ENCODE data around the gene C16orf82. TPM values are rescaled to one million over a fixed set of nuclear protein-coding genes. Genes with fewer than 3 reads are reported as not detected.
A peak's percentile ranks its signal among the peaks of the same experiment; 100 is the strongest.

The C16orf82 gene
- total and polyA plus RNA-seq, 4 donors, result not detected

DNA sequence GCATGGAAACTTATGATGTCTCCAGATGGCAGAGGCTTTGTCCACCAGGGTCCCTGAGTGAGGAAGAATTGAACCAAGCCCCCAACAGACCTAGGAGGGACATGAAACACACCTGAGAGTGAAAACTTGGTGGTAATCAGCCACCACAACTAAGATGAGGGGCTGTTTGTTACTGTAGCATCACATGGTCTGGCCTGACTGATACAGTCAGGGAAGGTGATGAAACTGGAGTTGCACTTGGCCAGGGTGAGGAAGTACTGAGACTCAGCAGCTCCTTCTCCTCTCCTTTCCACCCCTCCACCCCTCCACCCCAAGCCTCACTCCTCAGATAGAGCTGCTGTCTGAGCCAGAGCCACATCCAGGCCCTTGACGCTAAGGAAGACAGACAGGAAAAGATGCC, 37.2 kb downstream of the C16orf82 start:
- no peak for TF ChIP-seq HNF4G (IDR thresholded peaks at IDR 0.05)
- TF ChIP-seq RAD21 (IDR thresholded peaks at IDR 0.05), result no peak
- TF ChIP-seq MAX (IDR thresholded peaks at IDR 0.05), result no peak
- no peak for TF ChIP-seq ATF3 (IDR thresholded peaks at IDR 0.05)
- no peak for TF ChIP-seq GABPA (IDR thresholded peaks at IDR 0.05 in 1 of 2, conservative IDR thresholded peaks at IDR 0.05 in 1 of 2)
- TF ChIP-seq RXRA (IDR thresholded peaks at IDR 0.05), result no peak
- no peak for TF ChIP-seq TAF1 (conservative IDR thresholded peaks at IDR 0.05)
- no peak overlapping the region for H3K27ac ChIP-seq (ENCODE audit: low read depth in 1 of 2, low read length in 2 of 2)
- H3K4me1 ChIP-seq (ENCODE audit: control insufficient read depth in 4 of 4, insufficient read depth in 4 of 4, low read length in 3 of 4), result no peaks in the 10 kb centered on the region
- DNase-seq (ENCODE audit: low spot score), result peak; percentile 6
- H3K4me3 ChIP-seq (ENCODE audit: low read depth in 1 of 3, low read length in 3 of 3), result no peak overlapping the region
- no peaks in the 10 kb centered on the region for H3K36me3 ChIP-seq (ENCODE audit: control insufficient read depth in 4 of 4, insufficient read depth in 3 of 4, low read depth in 1 of 4, low read length in 3 of 4)
- H3K9ac ChIP-seq (ENCODE audit: low read depth in 1 of 2, low read length in 2 of 2), result no peak overlapping the region
- peaks cover 0 to 3% (median 0%) of the 10 kb centered on the region in 4 donors for H3K9me3 ChIP-seq (ENCODE audit: control insufficient read depth in 4 of 4, low read length in 3 of 4)
- WGBS, result 98% methylated on average over 1 of the region's 1 CpG
- H3K27me3 ChIP-seq (ENCODE audit: control insufficient read depth in 4 of 4, insufficient read depth in 4 of 4, low read length in 3 of 4), result no peaks in the 10 kb centered on the region

DNA sequence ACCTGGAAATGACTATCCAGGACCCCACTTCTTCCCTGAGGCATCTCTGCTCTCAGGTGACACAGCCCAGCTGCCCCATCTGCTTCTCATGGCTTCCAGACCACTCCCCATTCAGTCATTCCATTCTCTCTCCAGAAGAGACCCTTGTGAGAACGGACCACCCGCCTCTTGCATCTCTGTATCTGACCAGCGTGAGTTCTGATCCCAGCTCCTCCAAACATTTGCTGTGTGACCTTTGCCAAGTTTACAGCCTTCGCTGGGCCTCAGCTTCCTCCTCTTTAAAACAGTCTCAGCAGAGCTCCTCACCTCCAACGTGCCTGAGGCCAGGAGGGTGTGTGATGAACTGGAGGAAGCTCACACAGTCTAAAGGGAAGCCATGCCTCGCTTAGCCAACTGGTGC, 39.6 kb downstream of the C16orf82 start:
- H3K36me3 ChIP-seq (ENCODE audit: control insufficient read depth in 4 of 4, insufficient read depth in 3 of 4, low read depth in 1 of 4, low read length in 3 of 4), result no peaks in the 10 kb centered on the region
- WGBS, result 85% methylated on average over 6 of the region's 6 CpGs
- H3K9me3 ChIP-seq (ENCODE audit: control insufficient read depth in 4 of 4, low read length in 3 of 4), result peaks cover 0 to 3% (median 0%) of the 10 kb centered on the region in 4 donors
- TF ChIP-seq JUND (IDR thresholded peaks at IDR 0.05), result no peak
- H3K27me3 ChIP-seq (ENCODE audit: control insufficient read depth in 4 of 4, insufficient read depth in 4 of 4, low read length in 3 of 4), result no peaks in the 10 kb centered on the region
- no peak overlapping the region for H3K4me3 ChIP-seq (ENCODE audit: low read depth in 1 of 3, low read length in 3 of 3)
- no peak overlapping the region for H3K27ac ChIP-seq (ENCODE audit: low read depth in 1 of 2, low read length in 2 of 2)
- H3K9ac ChIP-seq (ENCODE audit: low read depth in 1 of 2, low read length in 2 of 2), result no peak overlapping the region
- no peak for DNase-seq (ENCODE audit: low spot score)
- H3K4me1 ChIP-seq (ENCODE audit: control insufficient read depth in 4 of 4, insufficient read depth in 4 of 4, low read length in 3 of 4), result peaks cover 0 to 3% (median 1%) of the 10 kb centered on the region in 4 donors

- WGBS, result 52% methylated on average over 7 of the region's 7 CpGs
- TF ChIP-seq NR2F2 (IDR thresholded peaks at IDR 0.05) (no peak), HNF4A (conservative IDR thresholded peaks at IDR 0.05) (no peak), FOXA1 (IDR thresholded peaks at IDR 0.05) (no peak), EGR1 (IDR thresholded peaks at IDR 0.05; ENCODE audit: low read depth in 2 of 2) (no peak), RXRA (IDR thresholded peaks at IDR 0.05) (no peak), SP1 (IDR thresholded peaks at IDR 0.05) (no peak), JUND (IDR thresholded peaks at IDR 0.05) (no peak), MAX (IDR thresholded peaks at IDR 0.05) (no peak), GABPA (IDR thresholded peaks at IDR 0.05 in 1 of 2, conservative IDR thresholded peaks at IDR 0.05 in 1 of 2) (no peak), ZBTB33 (IDR thresholded peaks at IDR 0.05) (no peak), REST (IDR thresholded peaks at IDR 0.05) (no peak), FOXA2 (IDR thresholded peaks at IDR 0.05) (no peak), TAF1 (conservative IDR thresholded peaks at IDR 0.05) (no peak), RAD21 (IDR thresholded peaks at IDR 0.05) (no peak), ATF3 (IDR thresholded peaks at IDR 0.05) (no peak), HNF4G (IDR thresholded peaks at IDR 0.05) (no peak), CTCF (IDR thresholded peaks at IDR 0.05; ENCODE audit: low read depth, low read length, missing input control) (no peak), YY1 (IDR thresholded peaks at IDR 0.05) (no peak)
- Histone ChIP-seq H3K36me3 (ENCODE audit: control insufficient read depth in 4 of 4, insufficient read depth in 3 of 4, low read depth in 1 of 4, low read length in 3 of 4) (no peaks in the 10 kb centered on the region), H3K9me3 (ENCODE audit: control insufficient read depth in 4 of 4, low read length in 3 of 4) (peaks cover 0 to 3% (median 0%) of the 10 kb centered on the region in 4 donors), H3K9ac (ENCODE audit: low read depth in 1 of 2, low read length in 2 of 2) (no peak overlapping the region), H3K27ac (ENCODE audit: low read depth in 1 of 2, low read length in 2 of 2) (no peak overlapping the region), H3K27me3 (ENCODE audit: control insufficient read depth in 4 of 4, insufficient read depth in 4 of 4, low read length in 3 of 4) (no peaks in the 10 kb centered on the region), H3K4me3 (ENCODE audit: low read depth in 1 of 3, low read length in 3 of 3) (no peak overlapping the region), H3K4me1 (ENCODE audit: control insufficient read depth in 4 of 4, insufficient read depth in 4 of 4, low read length in 3 of 4) (peaks cover 0 to 3% (median 1%) of the 10 kb centered on the region in 4 donors)
- DNase-seq (ENCODE audit: low spot score), result peak; percentile 13
These were observed 40.5 kb downstream of the C16orf82 start for GRCh38 chr16:27107185-27107592.
